ENCODE results near the gene CIB2.

CIB2 gene

DNA sequence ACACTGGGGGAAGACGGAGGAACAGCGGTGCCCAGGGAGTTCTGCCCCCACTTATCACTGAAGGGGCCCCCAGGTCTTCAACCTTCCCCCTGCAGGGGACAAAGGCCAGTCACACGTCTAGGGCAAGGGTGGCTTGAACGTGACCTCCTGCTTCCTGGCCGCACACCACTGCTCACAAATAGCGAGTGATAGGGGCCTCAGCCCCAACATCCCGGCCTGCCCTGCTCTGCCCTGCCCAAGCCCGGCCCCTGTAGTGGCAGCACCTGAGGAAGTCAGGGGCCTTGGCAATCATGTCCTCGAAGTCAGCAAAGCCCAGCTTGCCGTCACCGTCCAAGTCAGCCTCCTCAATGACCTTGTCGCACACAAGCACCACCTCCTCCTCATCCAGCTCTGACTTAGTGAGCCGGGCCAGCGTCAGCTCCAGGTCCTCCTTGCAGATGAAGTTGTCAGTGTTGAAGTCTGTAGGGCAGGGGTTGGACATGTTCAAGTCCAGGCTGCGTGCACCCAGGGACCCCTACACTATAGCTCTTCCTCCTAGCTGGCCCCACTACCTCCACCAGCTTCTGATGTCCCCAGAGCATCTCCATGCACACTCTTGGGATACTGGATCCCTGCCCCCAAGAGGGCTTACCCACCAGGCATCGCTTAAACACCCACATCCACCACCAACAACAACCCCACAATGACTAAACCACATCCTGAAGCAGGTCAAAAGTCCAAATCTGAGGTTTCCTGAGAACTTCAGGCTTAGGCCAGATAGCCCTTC, 25.6 kb downstream of the CIB2 start:
- no peak for DNase-seq

GRCh38 chr15:78104566-78105475, 26.4 kb downstream of the CIB2 start:
- DNase-seq, result no peak

DNA sequence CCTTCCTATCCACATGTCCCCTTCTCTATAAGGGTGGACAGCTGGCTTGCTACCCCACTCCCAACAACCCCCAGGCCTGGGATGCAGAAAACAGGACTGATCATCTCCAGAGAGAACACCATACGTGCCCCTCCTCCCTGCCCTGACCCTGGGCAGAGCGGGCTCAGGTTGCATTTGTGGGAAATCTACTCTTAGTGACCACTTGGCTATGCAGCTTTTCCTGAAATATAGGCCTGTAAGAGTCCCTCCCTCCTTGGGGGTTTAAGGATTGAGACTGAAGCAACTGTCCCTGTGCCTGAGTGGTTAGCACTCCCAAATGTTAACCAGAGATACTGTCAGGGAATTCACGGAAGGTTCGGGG, 27.1 kb downstream of the CIB2 start:
- DNase-seq, result no peak

- DNase-seq, result no peak
Observed at GRCh38 chr15:78103406-78104118, 27.7 kb downstream of the CIB2 start.

DNA sequence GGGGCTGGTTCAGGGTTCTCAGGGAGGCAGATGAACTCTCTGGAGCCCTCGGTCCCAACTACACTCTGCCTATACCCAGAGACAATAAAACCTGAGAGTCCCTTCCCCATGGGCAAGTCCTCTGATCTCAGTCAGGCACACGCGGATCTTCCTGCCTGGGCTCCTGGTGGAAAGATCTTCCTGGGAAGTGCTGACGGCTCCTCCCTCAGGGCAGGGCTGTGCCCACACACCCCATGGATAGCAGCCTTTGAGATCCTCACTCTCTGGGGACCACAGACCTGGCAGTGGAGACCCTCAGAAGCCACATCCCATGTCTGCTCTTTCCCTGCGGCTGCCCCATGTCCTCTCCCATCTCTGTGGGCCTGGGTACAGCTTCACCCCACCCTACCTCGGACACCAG, 28.5 kb downstream of the CIB2 start:
- no peak for DNase-seq

GRCh38 chr15:78102211-78102610, 29.0 kb downstream of the CIB2 start:
- no peak for DNase-seq

DNA sequence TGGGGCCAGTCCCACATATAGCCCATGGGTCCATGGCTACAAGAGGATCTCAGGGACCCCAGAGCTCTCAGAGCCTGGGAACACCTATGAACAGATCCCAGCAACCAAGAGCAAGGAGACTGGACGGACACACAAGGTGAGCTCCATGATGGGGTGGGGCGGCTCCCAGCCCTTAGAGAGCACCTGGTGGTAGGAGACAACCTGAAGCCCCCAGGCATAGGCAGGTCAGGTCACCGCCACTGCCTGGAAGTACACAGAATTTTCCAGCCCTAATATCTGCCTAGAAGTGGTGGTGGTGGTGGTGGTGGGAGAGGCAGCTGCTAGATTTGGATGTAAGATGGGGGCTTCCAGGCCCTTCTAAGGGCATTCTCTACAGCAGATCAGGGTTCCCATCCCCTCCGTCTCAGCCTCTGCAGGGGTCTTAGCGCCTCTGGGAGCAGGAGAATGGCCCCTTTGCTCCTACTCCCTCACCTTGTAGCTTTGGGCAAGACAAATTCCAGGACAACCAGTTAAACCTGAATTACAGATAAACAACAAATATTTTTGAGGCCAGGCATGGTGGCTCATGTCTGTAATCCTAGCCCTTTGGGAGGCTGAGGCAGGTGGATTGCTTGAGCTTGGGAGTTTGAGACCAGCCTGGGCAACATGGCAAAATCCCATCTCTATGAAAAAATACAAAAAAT, 29.7 kb downstream of the CIB2 start:
- DNase-seq, result no peak

GRCh38 chr15:78100886-78101285, 30.4 kb downstream of the CIB2 start:
- no peak for DNase-seq

DNA sequence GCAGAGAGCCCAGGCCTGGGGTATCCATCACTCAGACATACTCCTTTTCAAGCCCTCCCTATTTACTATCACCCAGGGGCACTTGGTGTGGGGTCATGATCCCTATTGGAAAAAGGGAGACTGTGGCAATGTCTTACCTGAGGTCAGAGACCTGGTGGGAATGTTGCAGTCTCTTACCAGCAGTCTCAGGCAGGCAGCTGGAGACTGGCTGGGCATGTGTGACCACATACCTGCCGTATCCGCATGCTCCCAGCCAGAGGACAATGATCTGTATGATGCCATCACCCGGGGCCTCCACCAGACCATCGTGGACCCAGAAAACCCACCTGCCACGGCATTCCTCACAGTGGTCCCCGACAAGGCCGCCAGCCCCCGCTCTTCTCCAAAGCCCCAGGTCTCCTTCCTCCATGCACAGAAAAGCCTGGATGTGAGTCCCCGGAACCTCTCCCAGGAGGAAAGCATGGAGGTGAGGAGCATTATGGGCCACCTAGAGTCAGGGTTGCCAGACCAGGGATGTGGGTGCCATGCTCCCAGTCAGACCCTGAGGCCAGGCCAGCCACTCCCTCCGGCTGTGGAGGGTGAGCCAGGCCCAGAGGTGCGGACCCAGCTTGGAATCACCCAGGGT, 33.0 kb downstream of the CIB2 start:
- DNase-seq, result no peak

DNA sequence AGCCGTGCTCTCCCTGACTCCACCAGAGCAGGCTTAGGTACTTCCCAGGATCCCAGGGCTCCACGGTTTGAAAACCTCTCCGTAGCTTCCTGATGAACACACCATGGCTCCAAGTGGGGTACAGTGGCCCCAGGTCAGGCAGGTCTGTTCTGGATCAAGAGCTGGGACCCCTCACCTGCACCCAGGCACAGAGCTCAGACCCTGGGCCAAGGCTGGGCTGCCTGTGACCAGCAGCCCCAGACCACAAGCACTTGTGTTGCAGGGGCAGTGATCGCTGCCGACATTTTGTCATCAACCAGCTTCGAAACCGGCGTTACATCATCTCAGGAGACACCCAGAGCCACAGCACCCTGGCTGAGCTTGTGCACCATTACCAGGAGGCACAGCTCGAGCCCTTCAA, 33.6 kb downstream of the CIB2 start:
- no peak for DNase-seq

DNA sequence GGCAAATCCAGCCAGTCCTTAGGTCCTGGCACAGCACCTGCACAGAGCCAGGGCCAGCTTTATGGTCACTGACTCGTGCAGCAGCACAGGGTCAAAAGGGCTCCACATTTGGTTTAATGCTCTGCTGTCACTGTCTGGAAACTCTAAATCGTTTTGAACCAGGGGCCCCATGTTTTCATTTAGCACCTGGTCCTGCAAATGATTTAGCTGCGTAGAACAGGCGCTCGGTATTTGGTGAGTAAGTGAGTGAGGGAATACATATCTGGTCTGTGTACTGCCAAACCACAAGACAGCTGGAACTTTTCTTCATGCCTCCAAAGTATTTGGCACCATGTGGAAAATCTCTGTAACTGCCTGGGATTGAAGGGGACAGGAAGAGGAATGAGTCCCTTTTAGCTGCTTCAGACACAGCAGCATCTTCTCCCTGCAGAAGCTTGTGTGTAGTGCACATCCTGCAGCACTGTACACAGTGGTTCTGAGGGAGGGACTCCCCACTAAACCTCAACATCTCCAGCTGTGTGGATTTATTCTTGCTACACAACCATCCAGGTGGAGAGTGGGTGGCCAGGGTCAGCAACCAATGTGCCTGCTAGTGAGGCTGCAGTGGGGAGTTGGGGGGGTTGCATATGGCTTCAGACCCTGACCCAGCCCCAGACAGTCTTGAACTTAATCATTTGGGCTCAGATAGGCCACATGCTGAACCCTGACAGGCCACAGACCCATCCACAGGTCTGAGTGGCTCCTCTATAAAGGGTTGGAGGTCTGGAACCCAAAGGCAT, 37.8 kb downstream of the CIB2 start:
- peak; percentile 91 for DNase-seq

DNA sequence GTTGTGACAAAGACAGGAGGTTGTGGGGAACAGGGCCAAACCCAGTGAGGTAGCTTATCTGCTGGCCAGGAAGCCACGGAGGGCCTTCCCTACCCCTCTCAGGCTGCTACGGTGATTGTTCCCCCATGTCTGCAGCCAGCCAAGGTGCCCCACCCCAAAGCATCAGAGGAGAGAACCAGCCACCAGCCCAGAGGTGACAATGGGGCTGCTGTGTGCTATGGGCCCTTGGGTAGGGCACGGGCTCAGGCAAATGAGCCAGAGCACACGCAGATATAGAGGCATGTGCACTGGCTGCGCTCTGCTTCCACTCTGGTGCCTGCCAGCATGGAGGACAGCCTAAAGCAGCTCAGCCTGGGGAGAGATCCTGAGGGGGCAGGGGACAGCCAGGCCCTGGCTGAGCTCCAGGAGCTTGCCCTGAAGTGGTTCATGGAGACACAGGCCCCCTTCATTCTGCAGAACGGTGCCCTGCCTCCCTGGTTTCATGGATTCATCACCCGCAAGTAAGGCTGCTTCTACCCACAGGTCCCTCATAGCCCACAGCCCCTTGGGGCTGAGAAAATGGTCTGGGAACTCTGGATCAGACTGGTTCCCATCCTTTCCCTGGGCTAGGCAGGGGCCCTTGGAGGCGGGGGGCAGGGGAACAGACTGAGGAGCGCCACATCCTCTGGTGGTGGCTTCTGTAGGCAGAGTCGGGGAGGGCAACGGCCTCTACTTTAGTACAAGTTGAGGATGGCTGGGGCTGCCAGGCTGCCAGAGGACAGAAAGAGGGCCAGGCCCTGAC, 38.8 kb downstream of the CIB2 start, which contains the start of gene SH2D7:
TSS of gene SH2D7 (plus strand) at position 301 of the 781 bp plus-strand sequence. CDS start at position 325, 24 bp downstream.
- no peak for DNase-seq

GRCh38 chr15:78090422-78091063, 40.7 kb downstream of the CIB2 start:
- peak; percentile 18 for DNase-seq

- no peak for DNase-seq
Observed at GRCh38 chr15:78088773-78089080, 42.5 kb downstream of the CIB2 start.

DNA sequence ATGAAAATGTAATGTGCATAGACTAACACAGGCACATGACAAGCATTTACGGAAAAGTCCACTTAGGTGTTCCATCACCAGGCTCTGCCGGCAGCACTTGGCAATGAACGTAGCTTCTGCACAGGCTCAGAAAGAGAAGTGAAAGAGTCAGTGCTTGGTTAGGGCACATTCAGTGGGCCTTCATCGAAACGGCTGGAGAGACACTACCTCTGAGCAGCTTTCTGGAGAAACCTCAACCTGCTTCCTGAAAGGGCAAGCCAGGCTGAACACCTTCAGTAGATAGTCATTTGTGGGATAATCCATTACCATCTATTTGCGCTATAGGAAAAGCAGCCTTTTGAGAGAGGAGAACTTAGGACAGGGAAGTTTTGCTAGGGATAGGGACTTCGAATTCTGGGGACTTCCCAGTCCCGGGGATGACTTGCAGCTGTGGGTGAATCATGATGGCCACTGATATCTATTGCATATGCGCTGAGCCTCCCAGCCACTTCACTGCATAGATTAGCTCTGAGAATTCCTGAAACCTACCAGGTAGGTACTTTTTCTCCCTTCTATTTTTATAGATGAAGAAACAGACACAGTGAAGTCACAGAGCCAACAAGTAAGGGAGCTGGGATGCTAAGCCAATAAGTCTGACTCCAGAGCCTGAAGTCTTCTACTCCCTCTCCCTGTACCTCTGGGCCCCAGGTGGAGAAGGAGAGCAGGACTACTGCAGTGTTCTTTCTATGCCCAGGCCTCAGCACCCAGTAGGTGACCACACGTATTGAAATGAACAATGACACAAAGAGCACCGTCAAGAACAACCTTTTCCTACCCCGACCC, 43.1 kb downstream of the CIB2 start:
- no peak for DNase-seq

- peak; percentile 93 for DNase-seq
Observed at GRCh38 chr15:78085928-78086327, 45.3 kb downstream of the CIB2 start.

DNA sequence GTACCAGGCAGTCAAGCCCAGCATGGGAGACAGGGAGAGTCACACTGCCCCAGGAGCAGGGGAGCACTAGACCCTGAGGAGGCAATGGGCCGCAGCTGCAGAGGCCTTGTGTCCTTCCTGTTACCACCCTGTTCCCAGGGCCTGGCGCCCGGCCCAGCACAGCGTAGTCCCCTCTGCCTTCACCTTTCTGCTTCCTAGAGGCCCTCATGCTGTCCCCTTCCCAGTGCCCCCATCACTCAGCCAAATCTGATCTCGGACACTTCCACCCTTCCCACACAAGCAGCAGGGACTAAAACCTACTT, 46.8 kb downstream of the CIB2 start:
- no peak for DNase-seq

DNA sequence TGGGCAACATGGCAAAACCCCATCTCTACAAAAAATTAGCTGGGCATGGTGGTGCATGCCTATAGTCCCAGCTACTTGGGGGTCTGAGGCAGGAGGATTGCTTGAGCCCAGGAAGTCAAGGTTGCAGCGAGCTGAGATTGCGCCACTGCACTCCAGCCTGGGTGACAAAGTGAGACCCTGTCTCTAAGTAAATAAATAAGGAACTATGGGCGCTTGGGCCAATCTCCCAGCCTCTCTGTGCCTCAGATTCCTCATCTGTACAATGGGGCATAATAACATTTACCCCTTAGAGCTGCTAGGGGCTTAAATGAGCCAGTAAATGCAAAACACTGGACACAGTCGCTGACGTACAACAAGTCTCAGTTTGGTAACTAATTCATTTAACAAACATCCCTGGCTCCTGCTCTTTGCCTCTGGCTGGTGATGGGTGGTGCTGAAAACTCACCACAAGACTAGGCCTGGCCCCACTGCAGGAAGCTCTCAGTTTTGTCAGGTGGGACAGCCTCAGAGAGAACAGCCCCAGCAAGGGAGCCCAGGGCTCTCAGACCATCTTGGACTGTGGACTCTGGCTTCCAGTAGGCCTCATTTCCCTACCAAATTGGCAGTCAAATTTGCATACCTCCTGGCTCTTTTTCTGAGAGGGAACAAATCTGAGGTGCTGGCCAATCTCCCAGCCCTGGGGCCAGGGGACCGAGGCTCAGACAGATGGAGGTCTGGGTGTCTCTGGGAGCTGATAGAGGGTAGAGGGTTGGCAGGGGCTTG, 47.4 kb downstream of the CIB2 start:
- no peak for DNase-seq

GRCh38 chr15:78083186-78083585, 48.1 kb downstream of the CIB2 start:
- DNase-seq, result no peak

Measured in fibroblast of skin of right quadriceps (primary cell).